Measurements from ENCODE around the gene CLDN2. TPM values are rescaled to one million over a fixed set of nuclear protein-coding genes. Genes with fewer than 3 reads are reported as not detected.
"Not testable (repeated sequence)": the region's sequence is repeated elsewhere in the genome, so short reads cannot be mapped to it uniquely, and the experiment has no call there.

CLDN2 gene
- total RNA-seq (2016; rRNA removed; fragmentation: Illumina TruSeq; extraction: Trizol) (1.1 and 1.5 TPM in 2 replicates), polyA plus RNA-seq (2011; rRNA removed) (1.0 and 1.3 TPM in 2 replicates), polyA minus RNA-seq (2011; rRNA and poly(A)+ RNA removed; ENCODE audit: low replicate concordance) (1.3 TPM in 1 of 2 replicates, not detected in the other), Bru-seq, nascent RNA (percentile 32 among the genes with signal in this experiment), BruChase-seq, experiment 1, labeled RNA remaining after a 6-hour chase (percentile 41 among the genes with signal in this experiment), BruChase-seq, experiment 2, labeled RNA remaining after a 2-hour chase (percentile 36 among the genes with signal in this experiment)
- total RNA-seq (2016; cell fraction: cytosol; rRNA removed; fragmentation: Illumina TruSeq; extraction: Trizol; ENCODE audit: low read depth) = 0.20 and 0.26 TPM in 2 replicates
- 0.61 and 1.3 TPM in 2 replicates for total RNA-seq (2016; cell fraction: insoluble cytoplasmic fraction; rRNA removed; fragmentation: Illumina TruSeq; extraction: Trizol)
- 0.59 and 0.72 TPM in 2 replicates for total RNA-seq (2016; cell fraction: membrane; rRNA removed; fragmentation: Illumina TruSeq; extraction: Trizol)
- 1.3 and 1.6 TPM in 2 replicates for total RNA-seq (2016; cell fraction: nucleus; rRNA removed; fragmentation: Illumina TruSeq; extraction: Trizol)
- polyA plus RNA-seq (2011; cell fraction: cytosol; rRNA removed) = 0.83 and 1.1 TPM in 2 replicates
- polyA plus RNA-seq (2011; cell fraction: nucleus; rRNA removed) = 0.55 and 0.59 TPM in 2 replicates
- polyA plus RNA-seq (2012) = 0.47 and 0.85 TPM in 2 replicates
- polyA plus RNA-seq (2016; cell fraction: cytosol; fragmentation: Illumina TruSeq; extraction: Trizol; ENCODE audit: low read depth) = 0.24 and 0.27 TPM in 2 replicates
- polyA plus RNA-seq (2016; cell fraction: insoluble cytoplasmic fraction; fragmentation: Illumina TruSeq; extraction: Trizol; ENCODE audit: low read depth) = 1.2 and 1.5 TPM in 2 replicates
- polyA plus RNA-seq (2016; cell fraction: membrane; fragmentation: Illumina TruSeq; extraction: Trizol; ENCODE audit: low read depth) = 0.60 and 0.61 TPM in 2 replicates
- polyA plus RNA-seq (2016; cell fraction: nucleus; fragmentation: Illumina TruSeq; extraction: Trizol; ENCODE audit: insufficient read depth, low read depth) = 2.0 and 2.2 TPM in 2 replicates
- polyA minus RNA-seq (2011; cell fraction: cytosol; rRNA and poly(A)+ RNA removed) = 0.18 and 0.30 TPM in 2 replicates
- 0.26 and 0.50 TPM in 2 replicates for polyA minus RNA-seq (2011; cell fraction: nucleus; rRNA and poly(A)+ RNA removed)
- long read RNA-seq, experiment 1 = 0 reads
- long read RNA-seq, experiment 2, partial matches to known transcripts = 9 of 10 reads
- long read RNA-seq, experiment 2, other reads (novel, unspliced or antisense) = 0 of 10 reads

GRCh38 chrX:106919932-106920452, at the start of gene CLDN2:
TSS of gene CLDN2 (plus strand) at chrX:106920402. CDS start at chrX:106928229, 7,827 bp downstream.
- Histone ChIP-seq H3K36me3 (replicated peaks in 1 of 2; ENCODE audit: control insufficient read depth in 1 of 2, insufficient read depth in 2 of 2, low read length in 2 of 2) (no peaks in the 10 kb centered on the region), H3K4me1 (ENCODE audit: insufficient read depth, low read length) (peaks cover 15% of the 10 kb centered on the region), H2AFZ (ENCODE audit: low read length) (no peak within 1 kb of the TSS), H3K4me2 (ENCODE audit: low read depth, low read length) (peak within 1 kb of the TSS; percentile 12; the same call in 1 of the 2 replicates), H3K9me3 (ENCODE audit: low read length) (no peaks in the 10 kb centered on the region), H4K20me1 (ENCODE audit: insufficient read depth, low read length) (no peaks in the 10 kb centered on the region), H3K9ac (ENCODE audit: insufficient read depth, low read depth, low read length) (no peak within 1 kb of the TSS), H3K27me3 (ENCODE audit: control insufficient read depth in 1 of 2, insufficient read depth in 2 of 2, low read length in 2 of 2) (no peaks in the 10 kb centered on the region), H3K27ac (ENCODE audit: extremely low read length, insufficient read depth, low read length) (no peak within 1 kb of the TSS), H3K4me3 (replicated peaks in 1 of 3; ENCODE audit: insufficient read depth in 1 of 3, low read depth in 2 of 3, low read length in 3 of 3) (no peak within 1 kb of the TSS), H3K79me2 (ENCODE audit: insufficient read depth, low read length) (no peaks in the 10 kb centered on the region)
- in situ Hi-C loops (cut with HindIII; ENCODE audit: extremely low pct_ligation_motif_present, low pct_unique_long_range_greater_than_20kb) (no loop called here), intact Hi-C loops (cut with micrococcal nuclease; ENCODE audit: unreplicated experiment) (no loop called here)
- 15% methylated on average over 2 of the region's 2 CpGs for WGBS (ENCODE audit: low lambda C conversion rate)
- POLR2A ChIA-PET = interaction anchor here (1.0 kb wide), 1 partner anchor 14 kb away, joined by 3 read pairs; no protein-coding TSS in a partner anchor
- ATAC-seq (peak; percentile 73), DNase-seq (ENCODE audit: low spot score) (peak; percentile 23), FAIRE-seq (peak; percentile 12)
- no peak for TF ChIP-seq MED13 (CRISPR knock-in tag; IDR thresholded peaks at IDR 0.05)
- peak; percentile 20; the same call in 1 of the 2 replicates for TF ChIP-seq ZNF687 (CRISPR knock-in tag; IDR thresholded peaks at IDR 0.05)
- BruUV-seq (replicated peaks) = no TSS peak
- CTCF ChIA-PET (ENCODE audit: low intra/inter-chr PET ratio, low total read pairs) = no interaction called here

GRCh38 chrX:106872796-106873195, 47.4 kb upstream of the CLDN2 start:
- intact Hi-C loops (cut with micrococcal nuclease; ENCODE audit: unreplicated experiment); POLR2A ChIA-PET: not testable (repeated sequence)

More at GRCh38 chrX:106872796-106873195, 47.4 kb upstream of the CLDN2 start:
- H3K4me3 ChIP-seq (replicated peaks in 1 of 3; ENCODE audit: insufficient read depth in 1 of 3, low read depth in 2 of 3, low read length in 3 of 3); FAIRE-seq; H3K9me3 ChIP-seq (ENCODE audit: low read length); H4K20me1 ChIP-seq (ENCODE audit: insufficient read depth, low read length); H3K27ac ChIP-seq (ENCODE audit: extremely low read length, insufficient read depth, low read length); H2AFZ ChIP-seq (ENCODE audit: low read length); DNase-seq (ENCODE audit: low spot score); in situ Hi-C loops (cut with HindIII; ENCODE audit: extremely low pct_ligation_motif_present, low pct_unique_long_range_greater_than_20kb); H3K4me2 ChIP-seq (ENCODE audit: low read depth, low read length); H3K4me1 ChIP-seq (ENCODE audit: insufficient read depth, low read length); H3K9ac ChIP-seq (ENCODE audit: insufficient read depth, low read depth, low read length); H3K27me3 ChIP-seq (ENCODE audit: control insufficient read depth in 1 of 2, insufficient read depth in 2 of 2, low read length in 2 of 2); ATAC-seq; H3K36me3 ChIP-seq (replicated peaks in 1 of 2; ENCODE audit: control insufficient read depth in 1 of 2, insufficient read depth in 2 of 2, low read length in 2 of 2); H3K79me2 ChIP-seq (ENCODE audit: insufficient read depth, low read length); CTCF ChIA-PET (ENCODE audit: low intra/inter-chr PET ratio, low total read pairs); BruUV-seq (replicated peaks): not testable (repeated sequence)
- WGBS (ENCODE audit: low lambda C conversion rate) = 100% methylated on average over 2 of the region's 2 CpGs

All from HepG2 (cell line).